ENCODE data around the gene TMEM207.
A peak's percentile ranks its signal among the peaks of the same experiment; 100 is the strongest.

The TMEM207 gene

GRCh38 chr3:190435618-190436017 lies 14.1 kb downstream of the TMEM207 start:
- no peak overlapping the region for H3K4me3 ChIP-seq (ENCODE audit: low read depth, low read length)
- TF ChIP-seq CTCF (conservative IDR thresholded peaks at IDR 0.05; ENCODE audit: low read depth, low read length) = no peak
- peak; percentile 17 for DNase-seq (ENCODE audit: low read depth)

- no peak overlapping the region for H3K4me3 ChIP-seq (ENCODE audit: low read depth, low read length)
- no peak for DNase-seq (ENCODE audit: low read depth)
- TF ChIP-seq CTCF (conservative IDR thresholded peaks at IDR 0.05; ENCODE audit: low read depth, low read length) = no peak
Measured at GRCh38 chr3:190433626-190434025, 16.1 kb downstream of the TMEM207 start.

GRCh38 chr3:190432216-190432615 lies 17.5 kb downstream of the TMEM207 start:
- no peak for TF ChIP-seq CTCF (conservative IDR thresholded peaks at IDR 0.05; ENCODE audit: low read depth, low read length)
- H3K4me3 ChIP-seq (ENCODE audit: low read depth, low read length) = no peak overlapping the region
- DNase-seq (ENCODE audit: low read depth) = peak; percentile 30

GRCh38 chr3:190430906-190431305 lies 18.8 kb downstream of the TMEM207 start:
- TF ChIP-seq CTCF (conservative IDR thresholded peaks at IDR 0.05; ENCODE audit: low read depth, low read length) = no peak
- no peak overlapping the region for H3K4me3 ChIP-seq (ENCODE audit: low read depth, low read length)
- DNase-seq (ENCODE audit: low read depth) = no peak

- TF ChIP-seq CTCF (conservative IDR thresholded peaks at IDR 0.05; ENCODE audit: low read depth, low read length) = no peak
- DNase-seq (ENCODE audit: low read depth) = peak; percentile 70
- no peak overlapping the region for H3K4me3 ChIP-seq (ENCODE audit: low read depth, low read length)
Measured at GRCh38 chr3:190429681-190430080, 20.0 kb downstream of the TMEM207 start.

- no peak overlapping the region for H3K4me3 ChIP-seq (ENCODE audit: low read depth, low read length)
- DNase-seq (ENCODE audit: low read depth) = no peak
- no peak for TF ChIP-seq CTCF (conservative IDR thresholded peaks at IDR 0.05; ENCODE audit: low read depth, low read length)
Measured at GRCh38 chr3:190426806-190427507, 22.7 kb downstream of the TMEM207 start.

- TF ChIP-seq CTCF (conservative IDR thresholded peaks at IDR 0.05; ENCODE audit: low read depth, low read length) = no peak
- no peak overlapping the region for H3K4me3 ChIP-seq (ENCODE audit: low read depth, low read length)
- DNase-seq (ENCODE audit: low read depth) = no peak
Measured at GRCh38 chr3:190425833-190426232, 23.9 kb downstream of the TMEM207 start.
